Ovary (tissue), 3 donors: Measurements from ENCODE around the gene BTBD18.

Source experiments
- CTCF ChIP-seq, 3 donors: fragments of 450-650 bp in 2 of 3; fragments of 200-600 bp in 1 of 3; IDR thresholded peaks; one replicate each; pipeline versions ENCODE4 v1.5.1 to v1.8.0; 2016 to 2022; ENCODE audit warnings: antibody characterized with exemption in 3 of 3, mild to moderate bottlenecking in 1 of 3
- EP300 ChIP-seq: sonication (generic); formaldehyde crosslinking; IDR thresholded peaks from one replicate; pipeline ENCODE4 v1.6.1; 2017; ENCODE audit warnings: antibody characterized with exemption
- POLR2A ChIP-seq: fragments of 450-650 bp; IDR thresholded peaks from one replicate; pipeline ENCODE4 v1.6.1; 2017; ENCODE audit warnings: antibody characterized with exemption, mild to moderate bottlenecking, moderate library complexity
- donor health status: DM: no; HTN: no; CAD: no.

GRCh38 chr11:57764566-57764965, 12.9 kb upstream of the BTBD18 start:
- TF ChIP-seq CTCF (IDR thresholded peaks at IDR 0.05) (no peak), POLR2A (no peak), EP300 (no peak)
